Fibroblast of lung (primary cell): ENCODE results near the gene SPTAN1.

Experiments used
- EZH2 ChIP-seq: IDR thresholded peaks from 2 replicates; pipeline ENCODE4 v1.5.1; 2012; ENCODE audit warnings: low read length, control low read depth, mild to moderate bottlenecking; ENCODE audit errors: missing control alignments
- TF ChIP-seq, protein P1 (sequence below), 2 donors: IDR thresholded peaks in 1 of 2; conservative IDR thresholded peaks in 1 of 2; 1 replicate in 1 of 2; 2 replicates in 1 of 2; pipeline ENCODE4 v1.5.1; 2011 to 2012; ENCODE audit warnings: low read length in 2 of 2, control low read depth in 1 of 2, inconsistent platforms in 1 of 2, low read depth in 1 of 2, mild to moderate bottlenecking in 1 of 2

DNA sequence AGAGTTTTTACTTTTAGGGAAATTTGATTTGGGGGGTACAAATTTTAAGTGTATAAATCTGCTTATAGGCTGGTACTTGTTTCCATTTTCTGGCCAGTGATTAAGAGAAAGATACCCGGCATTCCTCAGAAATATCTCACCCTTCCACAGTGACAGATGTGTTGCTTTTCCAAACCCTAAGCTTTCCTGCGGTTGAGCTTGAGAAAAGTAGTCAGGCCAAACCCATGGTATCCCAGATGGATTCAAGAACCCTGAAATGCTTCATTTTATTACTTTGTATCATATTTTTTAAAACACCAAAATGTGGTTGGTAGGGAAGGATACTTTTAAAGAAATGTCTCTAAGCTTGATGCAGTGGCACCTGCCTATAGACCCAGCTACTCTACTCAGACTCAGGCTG, 23.5 kb downstream of the SPTAN1 start:
- TF ChIP-seq, protein P1, sequence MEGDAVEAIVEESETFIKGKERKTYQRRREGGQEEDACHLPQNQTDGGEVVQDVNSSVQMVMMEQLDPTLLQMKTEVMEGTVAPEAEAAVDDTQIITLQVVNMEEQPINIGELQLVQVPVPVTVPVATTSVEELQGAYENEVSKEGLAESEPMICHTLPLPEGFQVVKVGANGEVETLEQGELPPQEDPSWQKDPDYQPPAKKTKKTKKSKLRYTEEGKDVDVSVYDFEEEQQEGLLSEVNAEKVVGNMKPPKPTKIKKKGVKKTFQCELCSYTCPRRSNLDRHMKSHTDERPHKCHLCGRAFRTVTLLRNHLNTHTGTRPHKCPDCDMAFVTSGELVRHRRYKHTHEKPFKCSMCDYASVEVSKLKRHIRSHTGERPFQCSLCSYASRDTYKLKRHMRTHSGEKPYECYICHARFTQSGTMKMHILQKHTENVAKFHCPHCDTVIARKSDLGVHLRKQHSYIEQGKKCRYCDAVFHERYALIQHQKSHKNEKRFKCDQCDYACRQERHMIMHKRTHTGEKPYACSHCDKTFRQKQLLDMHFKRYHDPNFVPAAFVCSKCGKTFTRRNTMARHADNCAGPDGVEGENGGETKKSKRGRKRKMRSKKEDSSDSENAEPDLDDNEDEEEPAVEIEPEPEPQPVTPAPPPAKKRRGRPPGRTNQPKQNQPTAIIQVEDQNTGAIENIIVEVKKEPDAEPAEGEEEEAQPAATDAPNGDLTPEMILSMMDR (conservative IDR thresholded peaks at IDR 0.05 in 1 of 2, IDR thresholded peaks at IDR 0.05 in 1 of 2; ENCODE audit: low read depth in 1 of 2, low read length in 2 of 2), result no peak
- no peak for TF ChIP-seq EZH2
